Kasumi-1 (cell line): ENCODE data around the gene FANCD2.
"Not testable (repeated sequence)": the region's sequence is repeated elsewhere in the genome, so short reads cannot be mapped to it uniquely, and the experiment has no call there.

ENCODE experiments used
- DNase-seq, 2 experiments: peaks; one replicate each; lab custom pipeline; 2025; lab: John Stamatoyannopoulos, UW

The FANCD2 gene

GRCh38 chr3:10108091-10108490, 81.9 kb downstream of the FANCD2 start, which contains the start of gene FANCD2OS:
FANCD2OS (minus strand) TSS chr3:10108255; CDS start chr3:10104774, 3,481 bp downstream.
- DNase-seq: no peak

- DNase-seq: peak; percentile 97
Observed at GRCh38 chr3:10115326-10116137, 89.3 kb downstream of the FANCD2 start, which contains the start of gene BRK1. BRK1 (plus strand) TSS chr3:10115675; CDS start chr3:10115702, 27 bp downstream.

- peak; percentile 57 to 70 for DNase-seq
Observed at GRCh38 chr3:10116138-10116460, 89.9 kb downstream of the FANCD2 start.

- no peak for DNase-seq
Observed at GRCh38 chr3:10116928-10117327, 90.7 kb downstream of the FANCD2 start.

DNA sequence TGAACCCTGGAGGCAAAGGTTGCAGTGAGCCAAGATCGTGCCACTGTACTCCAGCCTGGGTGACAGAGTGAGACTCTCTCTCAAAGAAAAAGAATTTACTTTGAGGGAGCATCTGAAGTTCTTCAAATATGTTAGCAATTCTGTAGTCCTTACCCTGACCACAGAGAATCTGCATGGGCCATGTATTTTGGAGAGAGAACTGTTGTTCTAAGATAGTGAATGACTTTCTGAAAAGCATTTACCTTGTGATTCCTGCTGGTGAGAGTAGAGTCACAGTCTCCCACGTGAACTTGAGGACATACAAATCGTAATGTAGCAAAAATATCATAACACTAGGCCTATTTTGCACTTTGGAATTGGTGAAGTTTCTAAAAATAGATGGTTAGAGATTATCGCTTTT, 93.1 kb downstream of the FANCD2 start:
- DNase-seq: no peak

DNA sequence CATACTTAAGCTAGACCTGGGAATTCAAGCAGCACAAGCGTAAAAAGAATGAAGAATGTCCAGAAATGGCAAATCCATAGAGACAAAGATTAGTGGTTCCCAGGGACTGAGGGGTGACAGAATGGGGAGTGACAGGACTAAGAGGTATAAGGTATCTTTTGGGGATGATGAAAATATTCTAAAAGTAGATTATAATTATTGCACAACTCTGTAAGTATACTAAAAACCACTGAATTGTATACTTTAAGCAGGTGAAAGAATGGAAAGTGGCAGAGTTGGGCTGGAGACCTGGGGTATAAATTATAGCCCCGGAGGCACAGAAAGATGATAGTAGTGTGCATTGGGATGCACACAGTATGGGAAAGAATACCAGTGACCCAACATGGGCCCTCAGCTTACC, 94.8 kb downstream of the FANCD2 start:
- DNase-seq: no peak

- DNase-seq: no peak
Observed at GRCh38 chr3:10122724-10123123, 96.5 kb downstream of the FANCD2 start.

DNA sequence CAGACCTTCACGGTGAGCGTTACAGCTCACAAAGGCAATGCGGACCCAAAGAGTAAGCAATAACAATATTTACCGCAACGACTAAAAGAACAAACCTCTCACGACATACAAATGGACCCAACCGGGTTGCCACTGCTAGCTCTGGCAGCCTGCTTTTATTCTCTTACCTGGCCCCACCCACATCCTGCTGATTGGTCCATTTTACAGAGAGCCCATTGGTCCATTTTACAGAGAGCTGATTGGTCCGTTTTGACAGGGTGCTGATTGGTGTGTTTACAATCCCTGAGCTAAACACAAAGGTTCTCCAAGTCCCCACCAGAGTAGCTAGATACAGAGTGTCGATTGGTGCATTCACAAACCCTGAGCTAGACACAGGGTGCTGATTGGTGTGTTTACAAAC, 109.6 kb downstream of the FANCD2 start:
- DNase-seq: not testable (repeated sequence)

DNA sequence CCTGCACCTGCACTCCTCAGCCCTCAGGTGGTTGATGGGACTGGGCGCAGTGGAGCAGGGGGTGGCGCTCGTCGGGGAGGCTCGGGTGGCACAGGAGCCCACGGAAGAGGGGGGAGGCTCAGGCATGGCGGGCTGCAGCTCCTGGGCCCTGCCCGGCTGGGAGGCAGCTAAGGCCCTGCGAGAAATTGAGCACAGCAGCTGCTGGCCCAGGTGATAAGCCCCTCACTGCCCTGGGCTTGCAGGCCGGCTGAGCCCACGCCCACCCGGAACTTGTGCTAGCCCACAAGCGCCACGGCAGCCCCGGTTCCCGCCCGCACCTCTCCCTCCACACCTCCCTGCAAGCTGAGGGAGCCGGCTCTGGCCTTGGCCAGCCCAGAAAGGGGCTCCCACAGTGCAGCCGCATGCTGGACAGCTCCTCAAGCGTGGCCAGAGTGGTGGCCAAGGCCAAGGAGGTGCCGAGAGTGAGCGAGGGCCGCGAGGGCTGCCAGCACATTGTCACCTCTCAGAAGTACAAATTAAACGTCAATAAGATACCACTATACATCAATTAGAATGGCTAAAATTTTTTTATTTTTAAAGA, 110.3 kb downstream of the FANCD2 start:
- no peak for DNase-seq

DNA sequence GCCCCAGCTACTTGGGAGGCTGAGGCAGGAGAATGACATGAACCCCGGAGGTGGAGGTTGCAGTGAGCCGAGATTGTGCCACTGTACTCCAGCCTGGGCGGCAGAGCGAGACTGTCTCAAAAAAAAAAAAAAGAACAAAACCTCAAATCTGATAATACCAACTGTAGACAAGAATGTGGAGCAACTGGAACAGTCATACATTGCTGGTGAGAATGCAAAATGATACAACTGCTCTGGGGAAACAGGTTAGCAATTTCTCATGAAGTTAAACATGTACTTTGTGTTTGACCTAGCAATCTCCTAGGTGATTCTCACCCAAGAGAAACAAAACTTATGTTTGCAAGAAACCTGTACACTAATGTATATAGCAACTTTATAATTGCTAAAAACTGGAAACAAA, 110.9 kb downstream of the FANCD2 start:
- no peak for DNase-seq

DNA sequence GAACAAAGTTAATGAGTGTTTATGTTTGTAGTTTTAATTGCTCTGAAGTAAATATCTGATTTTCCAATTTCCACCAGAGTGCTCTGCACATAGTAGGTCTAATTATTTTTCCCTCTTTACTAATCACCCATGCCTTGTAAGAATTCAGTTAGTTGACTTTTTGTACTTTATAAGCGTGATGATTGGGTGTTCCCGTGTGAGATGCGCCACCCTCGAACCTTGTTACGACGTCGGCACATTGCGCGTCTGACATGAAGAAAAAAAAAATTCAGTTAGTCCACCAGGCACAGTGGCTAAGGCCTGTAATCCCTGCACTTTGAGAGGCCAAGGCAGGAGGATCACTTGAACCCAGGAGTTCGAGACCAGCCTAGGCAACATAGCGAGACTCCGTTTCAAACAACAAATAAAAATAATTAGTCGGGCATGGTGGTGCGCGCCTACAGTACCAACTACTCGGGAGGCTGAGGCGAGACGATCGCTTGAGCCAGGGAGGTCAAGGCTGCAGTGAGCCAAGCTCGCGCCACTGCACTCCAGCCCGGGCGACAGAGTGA, 114.8 kb downstream of the FANCD2 start:
- DNase-seq: no peak

DNA sequence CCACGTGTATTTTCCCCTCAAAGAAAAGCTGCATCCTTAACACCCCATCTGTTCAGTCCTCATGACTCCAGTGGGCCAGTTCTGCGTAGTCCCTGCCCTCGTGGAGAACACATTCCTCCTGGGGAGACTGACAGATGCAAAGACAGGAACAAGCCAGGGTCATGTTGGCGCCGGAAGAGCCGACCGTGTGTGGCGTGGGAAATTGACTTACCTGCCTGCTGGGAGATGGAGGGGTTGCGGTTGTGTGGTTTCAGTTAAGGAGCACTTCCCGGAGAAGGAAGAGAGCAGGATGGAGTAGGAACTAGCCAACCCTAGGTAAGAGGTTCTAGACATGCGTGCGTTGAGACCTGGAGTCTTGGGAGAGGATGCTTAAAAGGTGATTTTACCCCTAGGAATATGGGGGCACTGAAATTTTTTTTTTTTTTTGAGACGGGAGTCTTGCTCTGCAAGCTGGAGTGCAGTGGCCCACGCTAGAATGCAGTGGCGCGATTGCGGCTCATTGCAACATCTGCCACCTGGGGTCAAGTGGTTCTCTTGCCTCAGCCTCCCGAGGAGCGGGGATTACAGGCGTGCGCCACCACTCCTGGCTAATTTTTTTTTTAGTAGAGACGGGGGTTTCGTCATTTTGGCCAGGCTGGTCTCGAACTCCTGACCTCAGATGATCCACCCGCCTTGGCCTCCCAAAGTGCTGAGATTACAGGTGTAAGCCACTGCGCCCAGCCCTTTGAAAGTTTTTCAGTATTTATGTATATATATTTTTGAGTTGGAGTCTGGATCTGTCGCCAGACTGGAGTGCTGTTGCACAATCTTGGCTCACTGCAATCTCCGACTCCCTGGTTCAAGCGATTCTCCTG, 116.7 kb downstream of the FANCD2 start:
- DNase-seq: peak in 1 of 2 experiments; percentile 14

GRCh38 chr3:10145685-10146084, 119.4 kb downstream of the FANCD2 start:
- DNase-seq: no peak

GRCh38 chr3:10149226-10149625, 123.0 kb downstream of the FANCD2 start:
- peak; percentile 90 to 91 for DNase-seq

- no peak for DNase-seq
Observed at GRCh38 chr3:10150987-10151386, 124.8 kb downstream of the FANCD2 start.
